HCT116 (cell line): Measurements from ENCODE around the gene METTL24.

Experiments used
- ATF3 ChIP-seq: IDR thresholded peaks from 2 replicates; pipeline ENCODE4 v1.6.1; 2012
- CTCF ChIP-seq, 3 experiments: fragments of 200-600 bp in 1 of 3; sonication (generic) in 1 of 3; IDR thresholded peaks in 2 of 3; conservative IDR thresholded peaks in 1 of 3; 2 replicates each; pipeline ENCODE4 v1.5.1; 2012 to 2017; ENCODE audit warnings: low read depth in 2 of 3, low read length in 2 of 3, antibody characterized with exemption in 1 of 3, borderline replicate concordance in 1 of 3, control low read depth in 1 of 3, mild to moderate bottlenecking in 1 of 3, mixed read lengths in 1 of 3, mixed run types in 1 of 3, moderate library complexity in 1 of 3; ENCODE audit not compliant: insufficient read depth in 1 of 3
- EGR1 ChIP-seq: IDR thresholded peaks from 2 replicates; pipeline ENCODE4 v1.6.1; 2012; ENCODE audit warnings: low read depth
- EZH2 ChIP-seq: fragments of 200-600 bp; sonication (generic); IDR thresholded peaks from 2 replicates; pipeline ENCODE4 v1.6.1; 2017; ENCODE audit warnings: antibody characterized with exemption, mixed run types
- FOSL1 ChIP-seq: IDR thresholded peaks from 2 replicates; pipeline ENCODE4 v1.6.1; 2012; ENCODE audit warnings: low read depth
- JUND ChIP-seq: IDR thresholded peaks from 2 replicates; pipeline ENCODE4 v1.6.1; 2012
- MAX ChIP-seq: IDR thresholded peaks from 2 replicates; pipeline ENCODE4 v1.6.1; 2012
- POLR2A ChIP-seq: IDR thresholded peaks from 2 replicates; pipeline ENCODE4 v1.7.0; 2011; ENCODE audit warnings: borderline replicate concordance; ENCODE audit not compliant: insufficient read depth, insufficient read length; ENCODE audit errors: extremely low read depth
- POLR2AphosphoS5 ChIP-seq: IDR thresholded peaks from 2 replicates; pipeline ENCODE4 v1.6.1; 2011; ENCODE audit warnings: mild to moderate bottlenecking, low read depth, low read length, moderate library complexity
- RAD21 ChIP-seq: IDR thresholded peaks from 2 replicates; pipeline ENCODE4 v1.6.1; 2012; ENCODE audit warnings: low read depth, mild to moderate bottlenecking
- REST ChIP-seq: IDR thresholded peaks from 2 replicates; pipeline ENCODE4 v1.6.1; 2012; ENCODE audit warnings: low read depth
- SIN3A ChIP-seq: IDR thresholded peaks from 2 replicates; pipeline ENCODE4 v1.6.1; 2012; ENCODE audit warnings: low read depth
- YY1 ChIP-seq: IDR thresholded peaks from 2 replicates; pipeline ENCODE4 v1.6.1; 2011; ENCODE audit warnings: low read length, low read depth, moderate library complexity, mild to moderate bottlenecking; ENCODE audit not compliant: insufficient replicate concordance; ENCODE audit errors: extremely low read depth
- ZNF274 ChIP-seq: fragments of 200-500 bp; sonication (Bioruptor generic); IDR thresholded peaks from 2 replicates; pipeline ENCODE4 v1.6.1; 2014; ENCODE audit warnings: mild to moderate bottlenecking, low read depth, low read length, inconsistent platforms

GRCh38 chr6:110348961-110349690 lies 9.0 kb downstream of the METTL24 start:
- no peak for TF ChIP-seq RAD21
- TF ChIP-seq CTCF (IDR thresholded peaks at IDR 0.05 in 2 of 3, conservative IDR thresholded peaks at IDR 0.05 in 1 of 3; ENCODE audit: borderline replicate concordance in 1 of 3, insufficient read depth in 1 of 3, low read depth in 2 of 3, low read length in 2 of 3), result no peak
- no peak for TF ChIP-seq POLR2A
- TF ChIP-seq ZNF274, result no peak
- no peak for TF ChIP-seq ATF3
- TF ChIP-seq MAX, result no peak
- TF ChIP-seq YY1, result no peak
- TF ChIP-seq SIN3A, result no peak
- no peak for TF ChIP-seq POLR2AphosphoS5
- no peak for TF ChIP-seq EZH2
- TF ChIP-seq REST, result no peak
- no peak for TF ChIP-seq FOSL1
- no peak for TF ChIP-seq EGR1
- TF ChIP-seq JUND, result no peak
